SKM-1 (cell line): Measurements from ENCODE around the gene TRIP11.

Experiments
- DNase-seq: peaks from one replicate; lab custom pipeline; 2025; ENCODE audit not compliant: unreplicated experiment; lab: John Stamatoyannopoulos, UW

The TRIP11 gene

GRCh38 chr14:91956616-91957015, 83.2 kb downstream of the TRIP11 start:
- DNase-seq = no peak

GRCh38 chr14:91955168-91955567, 84.7 kb downstream of the TRIP11 start:
- DNase-seq = no peak

- no peak for DNase-seq
These were observed 86.5 kb downstream of the TRIP11 start for GRCh38 chr14:91953170-91953985.

- DNase-seq = no peak
These were observed 92.2 kb downstream of the TRIP11 start, which contains the start of gene FBLN5 for GRCh38 chr14:91947475-91948184. FBLN5 (minus strand) TSS chr14:91947694; CDS start chr14:91947229, 465 bp downstream.

GRCh38 chr14:91946622-91947474, 93.0 kb downstream of the TRIP11 start:
- no peak for DNase-seq

- no peak for DNase-seq
These were observed 93.9 kb downstream of the TRIP11 start for GRCh38 chr14:91945751-91946621.

- DNase-seq = no peak
These were observed 96.9 kb downstream of the TRIP11 start for GRCh38 chr14:91942946-91943345.

- DNase-seq = no peak
These were observed 97.7 kb downstream of the TRIP11 start for GRCh38 chr14:91942128-91942527.

- DNase-seq = no peak
These were observed 99.7 kb downstream of the TRIP11 start for GRCh38 chr14:91940209-91940608.

- DNase-seq = no peak
These were observed 104.3 kb downstream of the TRIP11 start for GRCh38 chr14:91935586-91935985.

- no peak for DNase-seq
These were observed 105.1 kb downstream of the TRIP11 start for GRCh38 chr14:91934554-91935285.

GRCh38 chr14:91931478-91932088, 108.3 kb downstream of the TRIP11 start:
- DNase-seq = no peak

- no peak for DNase-seq
These were observed 110.2 kb downstream of the TRIP11 start for GRCh38 chr14:91929700-91930099.

- no peak for DNase-seq
These were observed 112.1 kb downstream of the TRIP11 start for GRCh38 chr14:91927800-91928199.

GRCh38 chr14:91927191-91927590, 112.7 kb downstream of the TRIP11 start:
- no peak for DNase-seq

GRCh38 chr14:91926131-91926890, 113.5 kb downstream of the TRIP11 start:
- no peak for DNase-seq

GRCh38 chr14:91925727-91926121, 114.1 kb downstream of the TRIP11 start:
- no peak for DNase-seq

GRCh38 chr14:91925001-91925726, 114.7 kb downstream of the TRIP11 start:
- no peak for DNase-seq
